GM19468 (cell line): Measurements from ENCODE around the gene CAMKMT.

Experiments used
- ATAC-seq: cut with Tn5 transposase; IDR thresholded peaks from one replicate; pipeline ENCODE4 v1.9.1; 2021; ENCODE audit warnings: mild to moderate bottlenecking, moderate library complexity, moderate number of reproducible peaks; ENCODE audit not compliant: unreplicated experiment; ENCODE audit errors: extremely low read depth

The CAMKMT gene

DNA sequence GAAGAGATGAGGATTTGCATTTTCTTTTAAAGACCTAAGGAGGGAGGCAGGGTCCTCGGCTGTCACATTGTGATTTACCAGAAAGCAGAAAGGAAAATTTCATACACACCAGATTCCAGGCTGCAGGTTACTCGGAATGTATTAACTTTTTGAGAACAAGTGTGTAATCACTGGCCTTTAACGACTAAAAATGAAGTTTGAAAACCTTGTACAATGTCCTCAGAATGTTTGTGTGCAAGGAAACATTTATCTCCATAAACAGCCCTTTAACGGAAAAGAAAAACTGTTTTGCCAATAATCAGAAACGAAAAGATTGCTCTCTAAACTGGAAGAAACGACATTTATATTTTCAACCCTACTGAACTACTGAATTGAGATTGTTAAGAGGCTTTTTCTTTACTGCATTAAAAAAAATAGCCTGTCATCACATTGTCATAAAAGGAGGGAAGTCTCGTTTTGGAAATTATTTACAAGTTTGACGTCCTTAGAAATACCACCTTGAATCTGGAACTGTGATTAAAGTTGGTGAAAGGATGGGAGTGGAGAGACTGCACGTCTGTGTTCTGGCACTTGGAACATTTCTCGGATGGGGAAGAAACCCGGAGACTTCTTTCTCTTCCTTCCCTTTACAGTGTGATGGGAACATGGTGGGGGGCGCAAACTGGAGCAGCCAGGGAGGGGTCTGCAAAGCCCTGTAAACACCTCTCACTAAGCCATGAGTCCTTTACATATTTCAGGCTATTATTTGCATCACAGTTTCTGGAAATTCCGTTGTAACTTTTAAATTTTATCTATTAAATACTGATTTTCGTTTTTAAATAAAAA lies 445.7 kb downstream of the CAMKMT start:
- no peak for ATAC-seq

DNA sequence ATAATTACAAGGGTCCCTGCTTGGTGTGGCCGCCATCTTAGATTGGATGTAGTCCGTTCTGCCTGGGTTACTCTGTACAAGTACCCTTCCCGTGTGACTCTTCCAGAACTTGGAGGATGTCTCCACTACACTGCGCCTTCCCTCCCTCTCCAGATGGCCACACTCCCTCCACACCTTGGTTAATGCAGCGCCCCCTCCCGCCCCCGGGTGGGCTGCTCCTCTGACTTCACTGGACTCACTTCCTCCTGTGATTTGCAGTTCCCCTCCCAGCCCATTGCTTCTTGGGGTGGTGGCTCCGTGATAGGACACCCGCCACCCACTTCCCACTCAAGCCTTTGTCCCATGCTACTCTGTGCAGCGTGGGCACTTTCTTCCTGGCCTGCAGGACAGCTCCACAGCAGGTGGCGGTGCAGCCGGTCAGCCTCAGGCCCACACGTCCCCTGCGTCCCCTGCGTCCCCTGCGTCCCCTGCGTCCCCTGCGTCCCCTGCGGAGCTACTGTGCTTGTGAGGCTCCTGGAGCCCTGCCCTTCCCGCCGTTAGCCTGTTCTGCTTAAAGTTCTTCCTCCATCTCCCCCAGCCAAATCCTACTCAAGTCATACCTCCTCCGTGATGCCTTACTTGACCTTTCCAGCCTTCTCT lies 449.3 kb downstream of the CAMKMT start:
- no peak for ATAC-seq

DNA sequence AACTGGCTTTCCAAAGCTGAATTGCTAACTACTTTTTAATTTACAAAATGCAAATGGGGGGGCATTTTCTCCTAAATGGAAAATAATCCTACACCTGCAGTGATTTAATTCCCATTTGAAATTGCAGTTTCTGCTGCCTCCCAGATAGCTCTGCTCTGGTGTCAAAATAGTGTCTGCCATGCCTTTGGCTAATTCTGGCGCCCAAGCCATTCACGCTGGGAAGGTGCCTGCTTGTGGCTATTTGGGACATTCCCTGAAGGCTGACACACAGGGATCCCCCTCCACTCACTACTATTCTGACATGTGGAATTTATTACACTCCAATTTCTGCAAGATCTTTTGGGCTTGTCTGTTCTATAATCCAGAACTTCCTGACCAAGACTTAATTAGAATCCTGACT lies 451.4 kb downstream of the CAMKMT start:
- no peak for ATAC-seq

DNA sequence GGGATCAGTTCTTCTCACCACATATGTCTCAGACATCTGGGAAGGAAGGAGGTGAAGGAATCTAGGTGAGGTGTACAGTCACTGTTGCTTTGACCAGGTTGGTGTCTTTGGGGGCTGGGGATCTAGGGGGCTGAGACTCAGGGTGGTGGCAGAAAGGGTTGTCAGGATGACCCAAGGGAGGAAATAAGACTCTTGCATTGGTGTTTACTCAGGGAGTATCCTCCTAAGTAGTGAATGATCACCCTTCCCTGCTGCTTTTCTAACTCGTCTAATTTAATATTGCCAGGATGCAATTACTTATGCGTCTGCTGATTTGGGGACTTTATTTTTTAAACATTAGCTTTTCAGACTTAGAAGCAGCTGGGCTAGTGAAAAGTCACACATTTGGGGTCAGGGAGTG lies 451.9 kb downstream of the CAMKMT start:
- ATAC-seq: no peak

DNA sequence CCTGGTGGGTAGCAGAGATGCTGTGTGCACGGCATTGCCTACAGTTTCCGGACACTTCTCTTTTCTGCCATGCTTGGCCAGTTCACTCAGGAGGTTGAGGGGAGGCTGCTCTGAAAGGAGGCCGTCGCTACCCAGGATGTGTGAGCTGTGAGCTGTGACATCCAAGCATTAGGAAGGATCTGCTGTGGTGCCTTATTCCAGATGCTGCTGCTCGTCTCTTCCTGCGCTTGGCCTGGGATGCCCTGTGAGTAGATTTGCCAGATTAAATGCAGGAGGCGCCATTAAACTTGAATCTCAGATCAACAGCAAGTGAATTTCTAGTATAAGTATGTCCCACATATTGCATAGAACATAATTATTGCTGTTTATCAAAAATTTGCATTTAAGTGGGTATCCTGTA lies 455.5 kb downstream of the CAMKMT start:
- ATAC-seq: no peak

DNA sequence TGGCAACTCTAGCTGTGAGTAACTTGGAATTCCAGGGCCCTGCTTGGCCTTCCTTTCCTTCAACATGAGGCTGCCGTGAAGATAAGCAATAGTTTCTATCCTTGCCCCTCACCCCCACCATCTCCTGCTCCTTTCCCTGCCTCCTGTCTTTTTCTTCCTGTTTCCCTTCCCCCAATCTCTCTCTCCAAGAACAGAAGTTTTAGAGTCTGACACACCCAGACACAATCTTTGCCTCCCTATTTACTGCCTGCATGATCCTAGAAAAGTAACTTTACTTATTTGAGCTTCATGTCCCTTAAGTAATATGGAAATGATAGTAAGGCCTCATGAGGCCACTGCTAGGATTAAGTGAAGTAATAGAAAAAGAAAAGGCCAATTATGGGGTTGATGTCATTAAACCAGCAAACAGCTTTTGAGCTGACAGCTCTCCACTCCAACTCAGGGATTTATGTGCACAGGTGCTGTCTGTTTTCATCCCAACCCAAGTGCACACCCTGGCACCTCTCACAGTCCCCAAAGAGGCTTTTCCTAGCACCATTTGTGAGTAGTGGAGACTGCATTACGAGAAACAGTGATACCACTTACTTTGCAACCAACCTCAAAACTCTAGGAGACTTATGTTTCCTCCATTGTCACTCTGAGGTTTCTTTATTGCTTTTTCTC lies 456.1 kb downstream of the CAMKMT start:
- ATAC-seq: no peak

DNA sequence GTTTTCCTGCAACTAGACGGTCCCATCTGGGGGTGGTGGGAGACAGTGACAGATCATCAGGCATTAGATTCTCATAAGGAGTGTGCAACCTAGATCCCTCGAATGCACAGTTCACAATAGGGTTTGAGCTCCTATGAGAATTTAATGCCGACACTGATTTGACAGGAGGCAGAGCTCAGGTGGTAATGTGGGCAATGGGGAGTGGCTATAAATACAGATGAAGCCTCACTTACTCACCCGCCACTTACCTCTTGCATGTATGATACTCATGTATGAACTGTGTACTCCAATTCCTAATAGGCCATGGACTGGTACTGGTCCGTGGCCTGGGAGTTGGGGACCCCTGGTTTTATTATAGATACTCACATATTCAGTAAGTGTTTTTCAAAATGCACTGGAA lies 457.3 kb downstream of the CAMKMT start:
- ATAC-seq: no peak

DNA sequence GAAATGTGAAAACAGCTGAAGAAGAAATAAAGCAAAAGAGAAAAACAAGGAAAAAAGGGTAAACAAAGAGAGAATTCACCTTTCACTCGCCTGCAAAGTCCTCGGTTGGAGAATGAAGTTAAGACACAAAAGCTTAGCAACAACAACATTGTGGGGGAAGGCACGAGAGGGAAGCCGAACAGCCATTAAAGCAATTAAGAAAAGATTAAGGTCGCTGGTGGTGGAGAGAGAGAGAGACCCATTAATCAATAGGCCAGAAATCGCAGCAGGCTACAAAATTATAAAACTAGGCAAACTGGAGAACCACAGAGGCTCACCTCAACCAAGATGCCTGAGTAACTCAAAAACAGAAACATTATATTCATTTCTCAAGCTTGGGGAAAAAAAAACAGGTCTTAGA lies 459.8 kb downstream of the CAMKMT start:
- ATAC-seq: no peak

DNA sequence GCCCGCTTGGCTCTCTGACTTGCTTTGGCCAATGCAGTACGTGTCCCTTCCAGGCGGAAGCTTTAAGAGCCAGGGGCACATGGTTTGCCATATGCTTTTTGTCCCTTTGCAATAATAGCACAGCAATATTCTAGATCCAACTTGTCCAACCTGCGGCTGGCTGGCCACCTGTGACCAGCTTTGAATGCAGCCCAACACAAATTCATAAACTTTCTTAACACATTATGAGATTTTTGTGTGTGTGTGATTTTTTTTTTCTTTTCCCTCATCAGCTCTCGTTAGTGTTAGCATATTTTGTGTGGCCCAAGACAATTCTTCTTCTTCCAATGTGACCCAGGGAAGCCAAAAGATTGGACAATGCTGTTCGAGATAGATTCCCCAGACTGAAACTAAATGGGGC lies 460.4 kb downstream of the CAMKMT start:
- ATAC-seq: no peak
